Measurements from ENCODE around the gene RBM38.
A peak's percentile ranks its signal among the peaks of the same experiment; 100 is the strongest.
"Not testable (repeated sequence)": the region's sequence is repeated elsewhere in the genome, so short reads cannot be mapped to it uniquely, and the experiment has no call there.

RBM38 gene

DNA sequence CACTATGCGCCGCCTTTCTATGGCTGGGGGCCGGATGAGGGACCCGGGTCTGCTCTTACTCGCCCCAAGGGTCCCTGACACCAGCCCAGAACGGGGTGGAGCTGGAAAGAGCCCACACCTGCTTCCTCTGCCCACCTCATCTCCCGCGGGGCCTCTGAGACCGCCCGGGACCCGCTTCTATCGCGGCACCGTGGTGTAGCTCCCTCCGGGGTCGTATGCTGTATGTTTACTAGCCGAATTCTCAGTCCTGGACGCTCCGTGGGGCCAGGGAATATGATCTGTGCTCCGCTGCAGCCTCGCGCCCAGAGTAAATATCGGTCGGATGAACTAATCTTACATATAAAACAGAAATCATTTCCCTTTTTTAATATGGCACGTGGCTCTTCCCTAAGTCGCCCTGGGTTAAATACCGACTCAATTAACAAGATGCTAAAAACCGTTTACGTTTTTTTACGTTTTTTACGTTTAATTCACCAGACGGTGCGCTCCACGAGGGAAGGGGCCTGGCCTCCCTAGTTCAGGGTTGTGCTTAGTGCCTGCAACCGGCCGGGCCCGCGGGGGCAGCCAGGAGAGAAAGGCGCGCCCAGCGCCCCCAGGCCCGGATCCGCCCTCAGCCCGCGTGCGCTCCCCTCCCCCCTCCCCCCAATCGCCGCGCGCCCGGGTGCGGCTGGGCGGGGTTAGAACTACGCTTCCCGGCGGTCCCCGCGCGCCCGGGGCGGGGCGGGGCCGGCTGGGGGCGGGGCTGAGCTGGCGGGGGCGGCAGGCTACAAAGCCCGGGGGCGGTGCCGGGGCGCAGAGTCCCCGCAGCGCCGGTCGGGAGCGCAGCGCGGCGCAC lies at the start of gene RBM38:
RBM38 (plus strand) TSS at position 793 of the 835 bp plus-strand sequence. CDS start 186 bp downstream, outside the sequence.
- DNase-seq (ENCODE audit: low spot score), result peak; percentile 99
- TF ChIP-seq, protein P1, sequence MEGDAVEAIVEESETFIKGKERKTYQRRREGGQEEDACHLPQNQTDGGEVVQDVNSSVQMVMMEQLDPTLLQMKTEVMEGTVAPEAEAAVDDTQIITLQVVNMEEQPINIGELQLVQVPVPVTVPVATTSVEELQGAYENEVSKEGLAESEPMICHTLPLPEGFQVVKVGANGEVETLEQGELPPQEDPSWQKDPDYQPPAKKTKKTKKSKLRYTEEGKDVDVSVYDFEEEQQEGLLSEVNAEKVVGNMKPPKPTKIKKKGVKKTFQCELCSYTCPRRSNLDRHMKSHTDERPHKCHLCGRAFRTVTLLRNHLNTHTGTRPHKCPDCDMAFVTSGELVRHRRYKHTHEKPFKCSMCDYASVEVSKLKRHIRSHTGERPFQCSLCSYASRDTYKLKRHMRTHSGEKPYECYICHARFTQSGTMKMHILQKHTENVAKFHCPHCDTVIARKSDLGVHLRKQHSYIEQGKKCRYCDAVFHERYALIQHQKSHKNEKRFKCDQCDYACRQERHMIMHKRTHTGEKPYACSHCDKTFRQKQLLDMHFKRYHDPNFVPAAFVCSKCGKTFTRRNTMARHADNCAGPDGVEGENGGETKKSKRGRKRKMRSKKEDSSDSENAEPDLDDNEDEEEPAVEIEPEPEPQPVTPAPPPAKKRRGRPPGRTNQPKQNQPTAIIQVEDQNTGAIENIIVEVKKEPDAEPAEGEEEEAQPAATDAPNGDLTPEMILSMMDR (IDR thresholded peaks at IDR 0.05; ENCODE audit: extremely low read depth, missing control alignments), result no peak

DNA sequence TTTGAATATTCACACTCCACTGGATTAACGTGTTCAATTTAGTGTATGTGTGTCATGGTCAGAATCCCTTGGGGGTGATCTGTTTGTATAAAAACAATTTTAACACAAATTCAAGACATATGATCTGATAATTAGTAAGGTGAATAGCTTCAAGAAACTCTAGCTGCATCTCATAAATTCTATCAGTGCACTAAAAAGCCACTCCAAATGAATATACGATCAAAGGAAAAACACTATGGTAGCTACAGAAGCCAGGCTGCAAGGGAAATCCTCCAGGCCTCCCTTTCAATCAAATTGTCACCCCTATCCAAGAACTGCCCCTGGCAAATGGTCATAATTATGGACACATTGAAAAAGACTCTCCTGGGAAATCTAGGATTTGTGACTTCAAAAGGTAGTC lies 49.5 kb upstream of the RBM38 start:
- TF ChIP-seq, protein P1 (IDR thresholded peaks at IDR 0.05; ENCODE audit: extremely low read depth, missing control alignments), result no peak
- DNase-seq (ENCODE audit: low spot score), result no peak

DNA sequence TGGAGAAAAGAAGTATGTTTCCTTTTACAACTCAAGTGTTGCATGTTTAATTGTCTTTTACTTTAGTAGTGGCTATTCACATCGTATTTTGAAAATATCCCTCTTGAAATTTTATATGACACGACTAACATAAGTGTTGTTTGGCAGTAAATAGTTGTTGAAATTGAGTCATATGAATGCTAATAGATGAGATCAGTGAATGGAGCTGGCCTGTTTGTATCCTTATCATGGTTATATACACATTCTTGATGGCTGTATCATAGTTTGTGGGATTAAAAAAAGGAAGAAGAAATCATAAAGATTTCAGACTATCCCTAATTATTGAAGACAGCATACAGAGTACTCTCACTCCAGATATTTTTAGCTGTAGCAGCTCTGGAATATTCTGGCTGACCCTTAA lies 48.4 kb upstream of the RBM38 start:
- DNase-seq (ENCODE audit: low spot score), result no peak

DNA sequence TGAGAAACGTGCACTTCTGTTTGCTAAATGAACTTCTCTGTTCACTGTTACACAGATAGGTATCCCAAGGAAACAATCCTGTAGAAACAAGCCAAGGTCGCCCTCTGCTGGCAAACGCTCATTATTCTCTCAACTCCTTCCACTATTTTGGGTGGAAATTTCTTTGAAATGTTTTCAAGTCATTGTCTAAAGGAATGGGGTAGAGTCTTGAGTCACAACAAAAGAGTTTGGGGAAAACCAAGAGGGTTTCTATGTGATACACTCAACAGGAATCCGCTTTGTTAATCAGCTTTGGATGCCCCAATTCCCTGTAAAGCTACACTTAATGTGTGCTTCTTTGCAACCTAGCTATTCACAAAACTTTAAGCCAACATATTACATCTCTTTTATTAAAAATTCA lies 44.7 kb upstream of the RBM38 start:
- peak; percentile 67 for DNase-seq (ENCODE audit: low spot score)

More for the DNA sequence above, 48.4 kb upstream of the RBM38 start:
- TF ChIP-seq, protein P1 (IDR thresholded peaks at IDR 0.05; ENCODE audit: extremely low read depth, missing control alignments), result no peak

DNA sequence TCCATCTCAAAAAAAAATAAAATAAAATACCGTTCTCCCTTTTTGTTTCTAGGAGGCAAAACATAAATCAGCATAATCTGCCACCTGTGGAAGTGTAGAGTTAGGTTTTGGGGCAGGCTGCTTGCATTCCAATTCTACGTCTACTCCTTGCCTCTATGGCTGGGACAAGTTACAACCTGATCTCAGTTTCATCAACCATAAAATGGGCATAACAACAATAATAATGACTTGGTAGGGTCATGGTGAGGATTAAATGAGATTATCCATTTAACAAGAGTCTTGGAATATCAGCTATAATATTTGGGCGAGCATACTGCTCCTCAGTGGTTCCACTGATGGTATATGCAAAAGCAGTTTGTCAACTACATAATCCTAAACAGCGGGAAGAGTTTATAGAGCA lies 43.8 kb upstream of the RBM38 start:
- DNase-seq (ENCODE audit: low spot score), result no peak
- TF ChIP-seq, protein P1 (IDR thresholded peaks at IDR 0.05; ENCODE audit: extremely low read depth, missing control alignments), result no peak

More for the DNA sequence above, 44.7 kb upstream of the RBM38 start:
- TF ChIP-seq, protein P1 (IDR thresholded peaks at IDR 0.05; ENCODE audit: extremely low read depth, missing control alignments), result peak; percentile 40

DNA sequence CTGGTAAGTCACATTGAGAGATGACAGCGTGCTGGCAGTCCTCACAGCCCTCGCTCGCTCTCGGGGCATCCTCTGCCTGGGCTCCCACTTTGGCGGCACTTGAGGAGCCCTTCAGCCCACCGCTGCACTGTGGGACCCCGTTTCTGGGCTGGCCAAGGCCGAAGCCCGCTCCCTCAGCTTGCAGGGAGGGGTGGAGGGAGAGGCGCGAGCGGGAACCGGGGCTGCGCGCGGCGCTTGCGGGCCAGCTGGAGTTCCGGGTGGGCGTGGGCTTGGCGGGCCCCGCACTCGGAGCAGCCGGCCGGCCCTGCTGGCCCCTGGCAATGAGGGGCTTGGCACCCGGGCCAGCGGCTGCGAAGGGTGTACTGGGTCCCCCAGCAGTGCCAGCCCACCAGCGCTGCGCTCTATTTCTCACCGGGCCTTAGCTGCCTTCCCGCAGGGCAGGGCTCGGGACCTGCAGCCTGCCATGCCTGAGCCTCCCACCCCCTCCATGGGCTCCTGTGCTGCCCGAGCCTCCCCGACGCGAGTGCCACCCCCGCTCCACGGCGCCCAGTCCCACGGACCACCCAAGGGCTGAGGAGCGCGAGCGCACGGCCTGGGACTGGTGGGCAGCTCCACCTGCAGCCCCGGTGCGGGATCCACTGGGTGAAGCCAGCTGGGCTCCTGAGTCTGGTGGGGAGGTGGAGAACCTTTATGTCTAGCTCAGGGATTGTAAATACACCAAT lies 42.8 kb upstream of the RBM38 start:
- DNase-seq (ENCODE audit: low spot score), result not testable (repeated sequence)

DNA sequence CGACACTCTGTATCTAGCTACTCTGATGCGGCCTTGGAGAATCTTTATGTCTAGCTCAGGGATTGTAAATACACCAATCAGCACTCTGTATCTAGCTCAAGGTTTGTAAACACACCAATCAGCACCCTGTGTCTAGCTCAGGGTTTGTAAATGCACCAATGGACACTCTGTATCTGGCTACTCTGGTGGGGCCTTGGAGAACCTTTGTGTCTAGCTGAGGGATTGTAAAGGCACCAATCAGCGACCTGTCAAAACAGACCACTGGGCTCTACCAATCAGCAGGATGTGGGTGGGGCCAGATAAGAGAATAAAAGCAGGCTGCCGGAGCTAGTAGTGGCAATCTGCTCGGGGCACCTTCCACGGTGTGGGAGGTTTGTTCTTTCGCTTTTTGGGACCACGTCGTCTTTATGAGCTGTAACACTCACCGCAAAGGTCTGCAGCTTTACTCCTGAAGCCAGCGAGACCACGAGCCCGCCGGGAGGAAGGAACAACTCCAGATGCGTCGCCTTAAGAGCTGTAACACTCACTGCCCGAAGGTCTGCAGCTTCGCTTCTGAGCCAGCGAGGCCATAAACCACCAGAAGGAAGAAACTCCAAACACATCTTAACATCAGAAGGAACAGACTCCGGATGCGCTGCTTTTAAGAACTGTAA lies 42.1 kb upstream of the RBM38 start:
- DNase-seq (ENCODE audit: low spot score), result not testable (repeated sequence)

DNA sequence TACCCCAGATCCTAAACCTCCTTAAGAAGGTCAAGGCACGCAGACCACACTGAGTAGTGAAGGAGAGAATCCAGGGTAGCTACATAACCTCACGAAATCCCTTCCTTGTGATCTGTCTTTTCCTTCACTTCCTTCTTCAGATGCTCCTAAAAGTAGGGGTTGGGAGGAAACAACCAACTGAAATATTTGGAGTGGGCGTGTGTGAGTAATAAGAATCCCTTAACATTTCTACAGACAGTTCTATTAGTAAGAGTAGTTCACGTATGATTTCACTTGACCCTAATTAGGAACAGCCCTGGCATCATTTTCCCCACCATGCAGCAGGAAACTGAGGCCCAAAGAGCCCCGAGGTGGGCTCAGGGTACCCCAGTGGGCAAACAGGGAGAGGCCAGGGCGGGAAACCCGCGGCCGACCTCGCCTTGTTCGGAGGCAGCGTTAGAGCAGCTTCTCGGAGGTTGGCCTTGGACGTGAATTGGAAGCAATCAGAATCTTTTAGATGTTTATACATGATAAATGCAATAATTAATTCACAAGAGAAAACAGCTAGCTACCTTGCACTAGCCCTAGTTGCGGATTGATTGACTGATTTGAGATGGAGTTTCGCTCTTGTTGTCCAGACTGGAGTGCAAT lies 41.0 kb upstream of the RBM38 start:
- TF ChIP-seq, protein P1 (IDR thresholded peaks at IDR 0.05; ENCODE audit: extremely low read depth, missing control alignments), result no peak

DNA sequence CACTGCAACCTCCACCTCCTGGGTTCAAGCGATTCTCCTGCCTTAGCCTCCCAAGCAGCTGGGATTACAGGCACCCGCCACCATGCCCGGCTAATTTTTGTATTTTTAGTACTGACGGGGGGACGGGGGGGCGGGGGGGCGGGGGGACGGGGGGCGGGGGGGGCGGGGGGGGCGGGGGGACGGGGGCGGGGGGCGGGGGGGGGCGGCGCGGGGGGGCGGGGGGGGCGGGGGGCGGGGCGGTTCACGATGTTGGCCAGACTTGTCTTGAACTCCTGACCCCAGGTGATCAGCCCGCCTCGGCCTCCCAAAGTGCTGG lies 40.5 kb upstream of the RBM38 start:
- not testable (repeated sequence) for DNase-seq (ENCODE audit: low spot score)

More for the DNA sequence above, 41.0 kb upstream of the RBM38 start:
- DNase-seq (ENCODE audit: low spot score), result no peak

Measured in GM20000 (cell line).